H9 (cell line): ENCODE results near the gene ENAM. TPM values are rescaled to one million over a fixed set of nuclear protein-coding genes. Genes with fewer than 3 reads are reported as not detected.

Experiments used
- DNase-seq: peaks from one replicate; pipeline ENCODE4 v3.0.0-alpha.2; 2017
- H2AFZ ChIP-seq: one replicate; pipeline ENCODE4 v1.6.1; 2013; ENCODE audit warnings: mild to moderate bottlenecking, low read length, control low read depth, moderate library complexity
- H2AK5ac ChIP-seq: 2 replicates; pipeline ENCODE4 v1.6.1; 2013; ENCODE audit warnings: low read length, control low read depth, mixed read lengths; ENCODE audit not compliant: insufficient read length
- H2BK120ac ChIP-seq: one replicate; pipeline ENCODE4 v1.6.1; 2013; ENCODE audit warnings: low read depth, mild to moderate bottlenecking, low read length, control low read depth, inconsistent platforms; ENCODE audit not compliant: poor library complexity, severe bottlenecking
- H2BK12ac ChIP-seq: 2 replicates; pipeline ENCODE4 v1.6.1; 2013; ENCODE audit warnings: low read length, control low read depth, mixed read lengths, low read depth; ENCODE audit not compliant: insufficient read length
- H2BK15ac ChIP-seq: 2 replicates; pipeline ENCODE4 v1.6.1; 2013; ENCODE audit warnings: low read depth, low read length, control low read depth
- H2BK20ac ChIP-seq: one replicate; pipeline ENCODE4 v1.6.1; 2013; ENCODE audit warnings: low read depth, mild to moderate bottlenecking, low read length, control low read depth, inconsistent platforms; ENCODE audit not compliant: poor library complexity, severe bottlenecking
- H2BK5ac ChIP-seq: 2 replicates; pipeline ENCODE4 v1.6.1; 2013; ENCODE audit warnings: low read length, control low read depth, mixed read lengths; ENCODE audit not compliant: insufficient read length
- H3K14ac ChIP-seq: 2 replicates; pipeline ENCODE4 v1.6.1; 2013; ENCODE audit warnings: low read length, control low read depth; ENCODE audit not compliant: insufficient read depth
- H3K18ac ChIP-seq: 2 replicates; pipeline ENCODE4 v1.6.1; 2013; ENCODE audit warnings: low read depth, mild to moderate bottlenecking, mixed read lengths, low read length, control low read depth; ENCODE audit not compliant: insufficient read length
- H3K23ac ChIP-seq: 2 replicates; pipeline ENCODE4 v1.6.1; 2013; ENCODE audit warnings: low read length, control low read depth, mixed read lengths, low read depth; ENCODE audit not compliant: insufficient read length
- H3K23me2 ChIP-seq: 2 replicates; pipeline ENCODE4 v1.6.1; 2013; ENCODE audit warnings: low read depth, mild to moderate bottlenecking, mixed read lengths, low read length, control low read depth; ENCODE audit not compliant: insufficient read length, poor library complexity, severe bottlenecking
- H3K27ac ChIP-seq: 2 replicates; pipeline ENCODE4 v1.5.1; 2013; ENCODE audit warnings: low read length, control low read depth, mixed read lengths, low read depth; ENCODE audit not compliant: insufficient read length
- H3K27me3 ChIP-seq: 2 replicates; pipeline ENCODE4 v1.6.1; 2013; ENCODE audit warnings: low read length, control low read depth, inconsistent platforms; ENCODE audit not compliant: insufficient read depth
- H3K4ac ChIP-seq: 2 replicates; pipeline ENCODE4 v1.6.1; 2013; ENCODE audit warnings: low read depth, mild to moderate bottlenecking, control low read depth, inconsistent platforms, low read length, moderate library complexity
- H3K4me1 ChIP-seq: 2 replicates; pipeline ENCODE4 v1.6.1; 2013; ENCODE audit warnings: low read length, control low read depth, inconsistent platforms; ENCODE audit not compliant: insufficient read depth
- H3K4me2 ChIP-seq: 2 replicates; pipeline ENCODE4 v1.6.1; 2013; ENCODE audit warnings: low read length, control low read depth, mixed read lengths; ENCODE audit not compliant: insufficient read length, insufficient read depth
- H3K56ac ChIP-seq: 2 replicates; pipeline ENCODE4 v1.6.1; 2013; ENCODE audit warnings: low read depth, mild to moderate bottlenecking, mixed read lengths, low read length, control low read depth; ENCODE audit not compliant: insufficient read length
- H3K79me1 ChIP-seq: 2 replicates; pipeline ENCODE4 v1.6.1; 2013; ENCODE audit warnings: low read depth, mild to moderate bottlenecking, moderate library complexity, low read length, control low read depth, inconsistent platforms; ENCODE audit not compliant: insufficient read depth, poor library complexity, severe bottlenecking
- H3K79me2 ChIP-seq: 2 replicates; pipeline ENCODE4 v1.6.1; 2013; ENCODE audit warnings: low read length, control low read depth, inconsistent platforms; ENCODE audit not compliant: insufficient read depth
- H3K9ac ChIP-seq: 2 replicates; pipeline ENCODE4 v1.6.1; 2013; ENCODE audit warnings: low read length, control low read depth, mixed read lengths; ENCODE audit not compliant: insufficient read length; ENCODE audit errors: extremely low read depth
- H3K9me3 ChIP-seq: one replicate; pipeline ENCODE4 v1.6.1; 2013; ENCODE audit warnings: low read depth, low read length, inconsistent platforms; ENCODE audit not compliant: control insufficient read depth
- H3T11ph ChIP-seq: one replicate; pipeline ENCODE4 v1.6.1; 2013; ENCODE audit warnings: mild to moderate bottlenecking, low read length, control low read depth, inconsistent platforms
- H4K20me1 ChIP-seq: one replicate; pipeline ENCODE4 v1.6.1; 2013; ENCODE audit not compliant: control insufficient read depth, insufficient read length, insufficient read depth
- H4K5ac ChIP-seq: 2 replicates; pipeline ENCODE4 v1.6.1; 2013; ENCODE audit warnings: low read depth, mild to moderate bottlenecking, mixed read lengths, low read length, control low read depth; ENCODE audit not compliant: insufficient read length
- H4K8ac ChIP-seq: replicated peaks from 2 replicates; pipeline ENCODE4 v1.6.1; 2013; ENCODE audit warnings: low read length, control low read depth, mixed read lengths, low read depth; ENCODE audit not compliant: insufficient read length
- H4K91ac ChIP-seq: 2 replicates; pipeline ENCODE4 v1.6.1; 2013; ENCODE audit warnings: low read depth, mild to moderate bottlenecking, moderate library complexity, mixed read lengths, low read length, control low read depth; ENCODE audit not compliant: insufficient read length
- H3K27ac Mint-ChIP-seq, 3 experiments: 2 replicates in 2 of 3; 3 replicates in 1 of 3; pipeline ENCODE4 v1.8.0; 2020 to 2021; ENCODE audit warnings: mixed read lengths in 3 of 3, mild to moderate bottlenecking in 1 of 3, moderate library complexity in 1 of 3
- H3K27me3 Mint-ChIP-seq: 2 replicates; pipeline ENCODE4 v1.8.0; 2021; ENCODE audit warnings: low read depth, mild to moderate bottlenecking, moderate library complexity, mixed read lengths
- H3K36me3 Mint-ChIP-seq, 3 experiments: 2 replicates in 2 of 3; 3 replicates in 1 of 3; pipeline ENCODE4 v1.8.0; 2020 to 2021; ENCODE audit warnings: low read depth in 3 of 3, mixed read lengths in 3 of 3; ENCODE audit not compliant: insufficient read depth in 1 of 3
- H3K4me1 Mint-ChIP-seq, 2 experiments: 2 replicates each; pipeline ENCODE4 v1.8.0; 2020; ENCODE audit warnings: mixed read lengths in 2 of 2
- H3K4me3 Mint-ChIP-seq, 2 experiments: 2 replicates in 1 of 2; 3 replicates in 1 of 2; pipeline ENCODE4 v1.8.0; 2020 to 2021; ENCODE audit warnings: mild to moderate bottlenecking in 2 of 2, mixed read lengths in 2 of 2, moderate library complexity in 1 of 2
- H3K9me3 Mint-ChIP-seq, 2 experiments: 2 replicates in 1 of 2; 3 replicates in 1 of 2; pipeline ENCODE4 v1.8.0; 2020; ENCODE audit warnings: mild to moderate bottlenecking in 2 of 2, mixed read lengths in 2 of 2, moderate library complexity in 1 of 2
- WGBS: extraction: QIAGEN DNeasy Blood & Tissue Kit; methylation state at CpG from one replicate; pipeline ENCODE4 v1.1.7; 2013; ENCODE audit warnings: missing lambda C conversion rate, low lambda C conversion rate, mixed read lengths; ENCODE audit not compliant: insufficient read length; ENCODE audit errors: extremely low coverage; 5-methylcytosine and 5-hydroxymethylcytosine counted together
- total RNA-seq: library from RNA; stranded (reverse); gene quantifications from 2 replicates; pipeline ENCODE4 v1.2.1, GENCODE V29; 2021
- TF ChIP-seq, protein P1 (sequence below): fragments of 200-600 bp; sonication (generic); conservative IDR thresholded peaks from 3 replicates; pipeline ENCODE4 v1.8.0; 2021; ENCODE audit warnings: antibody characterized with exemption, mild to moderate bottlenecking

Gene ENAM
- total RNA-seq, 1 experiment from 2014 or later: not detected

- Mint-ChIP-seq H3K9me3 (no peaks in the 10 kb centered on the region; a peak in 1 of 5 replicates), H3K27ac (peak overlapping the region; percentile 98 to 100 (median 99); a peak in 5 of 7 replicates), H3K27me3 (peaks cover 3% of the 10 kb centered on the region; the same call in 1 of the 2 replicates), H3K4me3 (peak overlapping the region; percentile 96 to 100), H3K4me1 (peaks cover 21 to 28% of the 10 kb centered on the region in 2 experiments), H3K36me3 (peaks cover 8 to 31% (median 26%) of the 10 kb centered on the region in 3 experiments; a peak in 6 of 7 replicates)
- Histone ChIP-seq H3K23me2 (peaks cover 15% of the 10 kb centered on the region), H3K14ac (no peak overlapping the region), H2AFZ (no peak overlapping the region), H2BK5ac (no peak overlapping the region), H2BK120ac (no peak overlapping the region), H3K4me2 (peak overlapping the region; percentile 97), H3K79me1 (no peaks in the 10 kb centered on the region), H2BK12ac (no peak overlapping the region), H2BK20ac (no peak overlapping the region), H2AK5ac (no peak overlapping the region), H4K20me1 (no peaks in the 10 kb centered on the region), H4K5ac (no peak overlapping the region), H3K79me2 (peaks cover 14% of the 10 kb centered on the region), H3K4me1 (peaks cover 5% of the 10 kb centered on the region), H3K9ac (peak overlapping the region; percentile 83), H4K91ac (no peak overlapping the region), H3K9me3 (no peaks in the 10 kb centered on the region), H3K27me3 (no peaks in the 10 kb centered on the region), H3K23ac (no peak overlapping the region), H3T11ph (no peak overlapping the region), H3K18ac (no peak overlapping the region), H4K8ac (no peak overlapping the region), H2BK15ac (no peak overlapping the region), H3K56ac (no peak overlapping the region), H3K27ac (peak overlapping the region; percentile 63), H3K4ac (no peak overlapping the region)
- no peak for DNase-seq
- TF ChIP-seq, protein P1, sequence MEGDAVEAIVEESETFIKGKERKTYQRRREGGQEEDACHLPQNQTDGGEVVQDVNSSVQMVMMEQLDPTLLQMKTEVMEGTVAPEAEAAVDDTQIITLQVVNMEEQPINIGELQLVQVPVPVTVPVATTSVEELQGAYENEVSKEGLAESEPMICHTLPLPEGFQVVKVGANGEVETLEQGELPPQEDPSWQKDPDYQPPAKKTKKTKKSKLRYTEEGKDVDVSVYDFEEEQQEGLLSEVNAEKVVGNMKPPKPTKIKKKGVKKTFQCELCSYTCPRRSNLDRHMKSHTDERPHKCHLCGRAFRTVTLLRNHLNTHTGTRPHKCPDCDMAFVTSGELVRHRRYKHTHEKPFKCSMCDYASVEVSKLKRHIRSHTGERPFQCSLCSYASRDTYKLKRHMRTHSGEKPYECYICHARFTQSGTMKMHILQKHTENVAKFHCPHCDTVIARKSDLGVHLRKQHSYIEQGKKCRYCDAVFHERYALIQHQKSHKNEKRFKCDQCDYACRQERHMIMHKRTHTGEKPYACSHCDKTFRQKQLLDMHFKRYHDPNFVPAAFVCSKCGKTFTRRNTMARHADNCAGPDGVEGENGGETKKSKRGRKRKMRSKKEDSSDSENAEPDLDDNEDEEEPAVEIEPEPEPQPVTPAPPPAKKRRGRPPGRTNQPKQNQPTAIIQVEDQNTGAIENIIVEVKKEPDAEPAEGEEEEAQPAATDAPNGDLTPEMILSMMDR: no peak
- WGBS: no CpG with 5 or more reads among the region's 13 CpGs
Observed at GRCh38 chr4:70687392-70687791, 58.8 kb downstream of the ENAM start.
